Vagina (tissue), 2 donors: ENCODE data around the gene CDH1. TPM values are rescaled to one million over a fixed set of nuclear protein-coding genes. Genes with fewer than 3 reads are reported as not detected.
"Not testable (repeated sequence)": the region's sequence is repeated elsewhere in the genome, so short reads cannot be mapped to it uniquely, and the experiment has no call there.

Source experiments
- DNase-seq, 2 donors: peaks; one replicate each; pipeline ENCODE4 v3.0.0-alpha.2; 2017; ENCODE audit errors: extremely low spot score in 2 of 2
- H3K27ac ChIP-seq: fragments of 200-600 bp; sonication (generic); one replicate; pipeline ENCODE4 v1.5.1; 2019
- H3K27me3 ChIP-seq: fragments of 200-600 bp; sonication (generic); one replicate; pipeline ENCODE4 v1.5.1; 2019
- H3K36me3 ChIP-seq, 2 donors: fragments of 200-600 bp; sonication (generic); one replicate each; pipeline ENCODE4 v1.5.1; 2017 to 2019
- H3K4me1 ChIP-seq: fragments of 200-600 bp; sonication (generic); one replicate; pipeline ENCODE4 v1.5.1; 2019
- H3K4me3 ChIP-seq, 2 donors: fragments of 200-600 bp; sonication (generic); 1 replicate in 1 of 2; 2 replicates in 1 of 2; pipeline ENCODE4 v1.5.1; 2016 to 2019
- H3K9me3 ChIP-seq: fragments of 200-600 bp; sonication (generic); one replicate; pipeline ENCODE4 v1.5.1; 2019
- POLR2A ChIP-seq, 2 donors: fragments of 450-650 bp; IDR thresholded peaks; one replicate each; pipeline ENCODE4 v1.6.1; 2017; ENCODE audit warnings: antibody characterized with exemption in 2 of 2, mild to moderate bottlenecking in 2 of 2, moderate library complexity in 2 of 2
- POLR2AphosphoS5 ChIP-seq, 2 donors: sonication (generic); formaldehyde crosslinking; IDR thresholded peaks; one replicate each; pipeline ENCODE4 v1.9.0; 2017; ENCODE audit warnings: antibody characterized with exemption in 2 of 2, mild to moderate bottlenecking in 2 of 2, low read depth in 1 of 2; ENCODE audit not compliant: insufficient read depth in 1 of 2
- intact Hi-C: fragments of 100-400 bp; cut with DNase I; formaldehyde crosslinking; loops from one replicate; pipeline ENCODE4 v1.15.1; 2023
- total RNA-seq: library from RNA; depleted of rRNA; stranded (reverse); fragments of >200 nt; gene quantifications from one replicate; pipeline ENCODE4 v1.2.3, GENCODE V29; 2016
- TF ChIP-seq, protein P1 (sequence below), 3 experiments: fragments of 450-650 bp in 2 of 3; fragments of 200-600 bp in 1 of 3; sonication (generic) in 1 of 3; IDR thresholded peaks; one replicate each; pipeline ENCODE4 v1.5.1; 2017 to 2019; ENCODE audit warnings: antibody characterized with exemption in 3 of 3, mild to moderate bottlenecking in 2 of 3, moderate library complexity in 2 of 3

The CDH1 gene
- total RNA-seq, 1 donor from 2014 or later = 116 TPM

GRCh38 chr16:68711421-68712139, 25.5 kb upstream of the CDH1 start:
- DNase-seq = no peak
- peaks cover 5% of the 10 kb centered on the region for H3K4me1 ChIP-seq
- H3K4me3 ChIP-seq = no peak overlapping the region
- H3K27ac ChIP-seq = no peak overlapping the region
- no peaks in the 10 kb centered on the region for H3K9me3 ChIP-seq
- TF ChIP-seq, protein P1, sequence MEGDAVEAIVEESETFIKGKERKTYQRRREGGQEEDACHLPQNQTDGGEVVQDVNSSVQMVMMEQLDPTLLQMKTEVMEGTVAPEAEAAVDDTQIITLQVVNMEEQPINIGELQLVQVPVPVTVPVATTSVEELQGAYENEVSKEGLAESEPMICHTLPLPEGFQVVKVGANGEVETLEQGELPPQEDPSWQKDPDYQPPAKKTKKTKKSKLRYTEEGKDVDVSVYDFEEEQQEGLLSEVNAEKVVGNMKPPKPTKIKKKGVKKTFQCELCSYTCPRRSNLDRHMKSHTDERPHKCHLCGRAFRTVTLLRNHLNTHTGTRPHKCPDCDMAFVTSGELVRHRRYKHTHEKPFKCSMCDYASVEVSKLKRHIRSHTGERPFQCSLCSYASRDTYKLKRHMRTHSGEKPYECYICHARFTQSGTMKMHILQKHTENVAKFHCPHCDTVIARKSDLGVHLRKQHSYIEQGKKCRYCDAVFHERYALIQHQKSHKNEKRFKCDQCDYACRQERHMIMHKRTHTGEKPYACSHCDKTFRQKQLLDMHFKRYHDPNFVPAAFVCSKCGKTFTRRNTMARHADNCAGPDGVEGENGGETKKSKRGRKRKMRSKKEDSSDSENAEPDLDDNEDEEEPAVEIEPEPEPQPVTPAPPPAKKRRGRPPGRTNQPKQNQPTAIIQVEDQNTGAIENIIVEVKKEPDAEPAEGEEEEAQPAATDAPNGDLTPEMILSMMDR (IDR thresholded peaks at IDR 0.05) = no peak
- no peak for TF ChIP-seq POLR2A (IDR thresholded peaks at IDR 0.05)
- H3K27me3 ChIP-seq = no peaks in the 10 kb centered on the region
- H3K36me3 ChIP-seq = no peaks in the 10 kb centered on the region
- intact Hi-C loops = no loop called here

- Histone ChIP-seq H3K27me3 (no peaks in the 10 kb centered on the region), H3K27ac (no peak overlapping the region), H3K9me3 (no peaks in the 10 kb centered on the region), H3K4me1 (no peaks in the 10 kb centered on the region), H3K4me3 (no peak overlapping the region), H3K36me3 (no peaks in the 10 kb centered on the region)
- intact Hi-C loops = no loop called here
- TF ChIP-seq, protein P1 (IDR thresholded peaks at IDR 0.05) = no peak
- no peak for TF ChIP-seq POLR2A (IDR thresholded peaks at IDR 0.05)
- no peak for TF ChIP-seq POLR2AphosphoS5 (IDR thresholded peaks at IDR 0.05; ENCODE audit: insufficient read depth in 1 of 2, low read depth in 1 of 2)
- DNase-seq = no peak
Measured at GRCh38 chr16:68713361-68713760, 23.7 kb upstream of the CDH1 start.

- Histone ChIP-seq H3K4me1 (no peaks in the 10 kb centered on the region), H3K4me3 (no peak overlapping the region), H3K27ac (no peak overlapping the region), H3K36me3 (no peaks in the 10 kb centered on the region), H3K9me3 (no peaks in the 10 kb centered on the region), H3K27me3 (no peaks in the 10 kb centered on the region)
- TF ChIP-seq, protein P1 (IDR thresholded peaks at IDR 0.05) = no peak
- no peak for TF ChIP-seq POLR2A (IDR thresholded peaks at IDR 0.05)
- no peak for TF ChIP-seq POLR2AphosphoS5 (IDR thresholded peaks at IDR 0.05; ENCODE audit: insufficient read depth in 1 of 2, low read depth in 1 of 2)
- DNase-seq = no peak
- intact Hi-C loops = no loop called here
Measured at GRCh38 chr16:68715471-68715870, 21.6 kb upstream of the CDH1 start.

GRCh38 chr16:68716516-68716915, 20.6 kb upstream of the CDH1 start:
- H3K4me1 ChIP-seq, DNase-seq, H3K27ac ChIP-seq, H3K27me3 ChIP-seq, H3K36me3 ChIP-seq, H3K4me3 ChIP-seq, intact Hi-C loops, H3K9me3 ChIP-seq: not testable (repeated sequence)

DNA sequence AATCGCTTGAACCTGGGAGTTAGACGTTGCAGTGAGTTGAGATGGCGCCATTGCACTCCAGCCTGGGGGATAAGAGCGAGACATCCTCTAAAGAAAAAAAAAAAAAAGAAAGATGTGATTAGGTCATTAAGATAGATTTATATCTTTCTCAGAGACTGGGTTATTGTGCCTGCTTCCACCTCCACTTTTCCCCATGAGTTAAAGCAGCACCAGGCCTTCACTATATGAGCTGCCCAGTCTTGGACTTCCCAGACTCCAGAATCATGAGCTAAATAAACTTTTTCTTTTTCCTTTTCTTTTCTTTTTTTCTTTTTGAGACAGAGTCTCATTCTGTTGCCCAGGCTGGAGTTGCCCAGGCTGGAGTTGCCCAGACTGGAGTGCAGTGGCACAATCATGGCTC, 19.4 kb upstream of the CDH1 start:
- H3K9me3 ChIP-seq = no peaks in the 10 kb centered on the region
- H3K27ac ChIP-seq = no peak overlapping the region
- intact Hi-C loops = no loop called here
- no peak overlapping the region for H3K4me3 ChIP-seq
- no peak for TF ChIP-seq POLR2A (IDR thresholded peaks at IDR 0.05)
- no peak for TF ChIP-seq POLR2AphosphoS5 (IDR thresholded peaks at IDR 0.05; ENCODE audit: insufficient read depth in 1 of 2, low read depth in 1 of 2)
- TF ChIP-seq, protein P1 (IDR thresholded peaks at IDR 0.05) = no peak
- no peaks in the 10 kb centered on the region for H3K27me3 ChIP-seq
- no peaks in the 10 kb centered on the region for H3K4me1 ChIP-seq
- no peak for DNase-seq
- no peaks in the 10 kb centered on the region for H3K36me3 ChIP-seq
